H1 (cell line): ENCODE data around the gene P2RY14. TPM values are rescaled to one million over a fixed set of nuclear protein-coding genes. Genes with fewer than 3 reads are reported as not detected.

Experiments
- SIN3A ChIP-seq, 2 experiments: IDR thresholded peaks in 1 of 2; conservative IDR thresholded peaks in 1 of 2; 2 replicates each; pipeline ENCODE4 v1.6.1; 2011 to 2012; ENCODE audit warnings: low read length in 2 of 2, improper control_type of control experiment in 1 of 2, low read depth in 1 of 2, mild to moderate bottlenecking in 1 of 2
- polyA plus RNA-seq, 7 experiments: library from polyadenylated mRNA; depleted of rRNA in 3 of 7; stranded (reverse) in 5 of 7; unstranded in 2 of 7; fragments of >200 nt in 5 of 7; fragments of 200-250 nt in 2 of 7; gene quantifications; 1 replicate in 5 of 7; 2 replicates in 1 of 7; 4 replicates in 1 of 7; pipeline versions ENCODE4 v1.2.1 to v1.2.3, GENCODE V29; 2011 to 2013; ENCODE audit warnings: missing spikeins in 2 of 7, mixed read lengths in 2 of 7
- total RNA-seq: library from RNA; stranded (reverse); fragmentation: NEBNext Ultra II Directional; extraction: Animal tissue kit (Norgen Biotek cat#: 25700); gene quantifications from 2 replicates; pipeline ENCODE4 v1.2.1, GENCODE V29; 2021
- TF ChIP-seq, protein P1 (sequence below): IDR thresholded peaks from 2 replicates; pipeline ENCODE4 v1.6.1; 2011; ENCODE audit warnings: low read depth, mild to moderate bottlenecking, low read length; ENCODE audit not compliant: insufficient read depth

P2RY14 gene
- total and polyA plus RNA-seq, 2 of the 8 experiments (the other 6 are each of a cell fraction or from before 2014, with no cell fraction given): not detected

DNA sequence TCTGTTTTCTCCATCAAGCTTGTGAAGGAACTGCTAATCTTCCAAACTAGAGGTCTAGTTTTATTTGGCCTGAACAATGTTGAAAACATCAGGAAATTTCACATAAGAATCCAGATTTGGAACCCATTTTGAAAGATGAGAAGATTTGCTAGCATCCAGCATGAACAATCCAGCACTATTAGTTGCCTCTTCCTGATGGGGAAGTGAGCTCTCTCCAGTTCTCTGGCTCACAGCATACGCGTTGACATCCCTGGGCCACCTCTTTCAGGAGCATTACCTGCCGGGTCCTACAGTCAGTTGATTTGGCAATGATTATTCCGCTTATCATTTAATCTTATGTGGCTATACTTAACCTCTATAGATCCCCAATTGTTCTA lies 27.4 kb upstream of the P2RY14 start (continued):
- TF ChIP-seq, protein P1, sequence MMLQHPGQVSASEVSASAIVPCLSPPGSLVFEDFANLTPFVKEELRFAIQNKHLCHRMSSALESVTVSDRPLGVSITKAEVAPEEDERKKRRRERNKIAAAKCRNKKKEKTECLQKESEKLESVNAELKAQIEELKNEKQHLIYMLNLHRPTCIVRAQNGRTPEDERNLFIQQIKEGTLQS: no peak
- TF ChIP-seq SIN3A (conservative IDR thresholded peaks at IDR 0.05 in 1 of 2, IDR thresholded peaks at IDR 0.05 in 1 of 2; ENCODE audit: low read depth in 1 of 2, low read length in 2 of 2): no peak
